Activated naive CD4-positive, alpha-beta T cell treated with anti-CD3 and anti-CD28 coated beads, Interleukin-2, amount 10 ng/mL, durations not matched to agents 7 days and 5 days (primary cell): ENCODE data around the gene MPP1.
"Not testable (repeated sequence)": the region's sequence is repeated elsewhere in the genome, so short reads cannot be mapped to it uniquely, and the experiment has no call there.

Experiments
- CTCF ChIA-PET: fragments of 350-600 bp; sonication (Branson Sonifier 250); formaldehyde crosslinking; loops from one replicate; lab custom pipeline; 2021; ENCODE audit warnings: antibody characterized with exemption; lab: Charles Lee
- DNase-seq: peaks from one replicate; pipeline ENCODE4 v3.0.0-alpha.2; 2020
- H3K27ac Mint-ChIP-seq: one replicate; pipeline ENCODE4 v1.8.0; 2021; ENCODE audit warnings: mild to moderate bottlenecking, moderate library complexity, mixed read lengths
- H3K27me3 Mint-ChIP-seq: one replicate; pipeline ENCODE4 v1.8.0; 2021; ENCODE audit warnings: mild to moderate bottlenecking, mixed read lengths
- H3K36me3 Mint-ChIP-seq: one replicate; pipeline ENCODE4 v1.8.0; 2021; ENCODE audit warnings: mixed read lengths
- H3K4me1 Mint-ChIP-seq: one replicate; pipeline ENCODE4 v1.8.0; 2021; ENCODE audit warnings: mixed read lengths
- H3K4me3 Mint-ChIP-seq: one replicate; pipeline ENCODE4 v1.8.0; 2021; ENCODE audit warnings: mild to moderate bottlenecking, moderate library complexity, mixed read lengths
- H3K9me3 Mint-ChIP-seq: one replicate; pipeline ENCODE4 v1.8.0; 2021; ENCODE audit warnings: mixed read lengths

The MPP1 gene

GRCh38 chrX:154804957-154805695 is at the start of gene MPP1:
TSS of gene MPP1 (minus strand) at chrX:154805485. CDS start at chrX:154805373, 112 bp downstream.
- H3K36me3 Mint-ChIP-seq, result no peaks in the 10 kb centered on the region
- H3K27ac Mint-ChIP-seq, result peak within 1 kb of the TSS; percentile 66
- CTCF ChIA-PET, result interaction anchor here (0.6 to 1.0 kb wide), 2 partner anchors 57 to 750 kb away, joined by 3 to 5 read pairs; no protein-coding TSS in a partner anchor
- peaks cover 9% of the 10 kb centered on the region for H3K27me3 Mint-ChIP-seq
- H3K4me1 Mint-ChIP-seq, result peaks cover 56% of the 10 kb centered on the region
- H3K4me3 Mint-ChIP-seq, result peak within 1 kb of the TSS; percentile 76
- peaks cover 5% of the 10 kb centered on the region for H3K9me3 Mint-ChIP-seq
- DNase-seq, result peak; percentile 80

GRCh38 chrX:154850957-154851611 is 45.8 kb upstream of the MPP1 start:
- no peak overlapping the region for H3K4me3 Mint-ChIP-seq
- H3K4me1 Mint-ChIP-seq, result no peaks in the 10 kb centered on the region

GRCh38 chrX:154840856-154841255 is 35.6 kb upstream of the MPP1 start:
- Mint-ChIP-seq H3K27ac (no peak overlapping the region), H3K9me3 (no peaks in the 10 kb centered on the region), H3K36me3 (no peaks in the 10 kb centered on the region), H3K4me1 (peaks cover 5% of the 10 kb centered on the region), H3K27me3 (no peaks in the 10 kb centered on the region), H3K4me3 (no peak overlapping the region)
- CTCF ChIA-PET, result interaction anchor here (2.0 kb wide), 1 partner anchor 91 kb away, joined by 9 read pairs; the partner anchor contains the start of gene GAB3
- DNase-seq, result no peak

More at GRCh38 chrX:154850957-154851611, 45.8 kb upstream of the MPP1 start:
- no peaks in the 10 kb centered on the region for H3K9me3 Mint-ChIP-seq
- CTCF ChIA-PET, result no interaction called here
- DNase-seq, result no peak
- H3K27ac Mint-ChIP-seq, result no peak overlapping the region
- H3K27me3 Mint-ChIP-seq, result no peaks in the 10 kb centered on the region
- H3K36me3 Mint-ChIP-seq, result no peaks in the 10 kb centered on the region

GRCh38 chrX:154836163-154836562 is 30.9 kb upstream of the MPP1 start:
- H3K27me3 Mint-ChIP-seq, result no peaks in the 10 kb centered on the region
- no peak overlapping the region for H3K27ac Mint-ChIP-seq
- no peaks in the 10 kb centered on the region for H3K36me3 Mint-ChIP-seq
- no peak overlapping the region for H3K4me3 Mint-ChIP-seq
- no peaks in the 10 kb centered on the region for H3K9me3 Mint-ChIP-seq
- peaks cover 5% of the 10 kb centered on the region for H3K4me1 Mint-ChIP-seq
- CTCF ChIA-PET, result no interaction called here
- DNase-seq, result no peak

- H3K9me3 Mint-ChIP-seq, result no peaks in the 10 kb centered on the region
- no peak for DNase-seq
- no peaks in the 10 kb centered on the region for H3K36me3 Mint-ChIP-seq
- H3K27me3 Mint-ChIP-seq, result no peaks in the 10 kb centered on the region
- H3K4me1 Mint-ChIP-seq, result peaks cover 9% of the 10 kb centered on the region
- CTCF ChIA-PET, result interaction anchor here (1.2 kb wide), 1 partner anchor 84 kb away, joined by 3 read pairs; no protein-coding TSS in a partner anchor
- no peak within 1 kb of the TSS for H3K4me3 Mint-ChIP-seq
- H3K27ac Mint-ChIP-seq, result no peak within 1 kb of the TSS
These were observed 29.3 kb upstream of the MPP1 start, which contains the start of gene SMIM9 for GRCh38 chrX:154834562-154834961. TSS of gene SMIM9 (minus strand) at chrX:154834662. CDS start at chrX:154830856, 3,806 bp downstream.

- H3K36me3 Mint-ChIP-seq, result no peaks in the 10 kb centered on the region
- CTCF ChIA-PET, result interaction anchor here (1.2 kb wide), 1 partner anchor 84 kb away, joined by 3 read pairs; no protein-coding TSS in a partner anchor
- H3K27ac Mint-ChIP-seq, result no peak overlapping the region
- H3K4me3 Mint-ChIP-seq, result no peak overlapping the region
- H3K4me1 Mint-ChIP-seq, result peaks cover 15% of the 10 kb centered on the region
- DNase-seq, result no peak
- no peaks in the 10 kb centered on the region for H3K27me3 Mint-ChIP-seq
- H3K9me3 Mint-ChIP-seq, result no peaks in the 10 kb centered on the region
These were observed 28.5 kb upstream of the MPP1 start for GRCh38 chrX:154833746-154834274.

- H3K36me3 Mint-ChIP-seq, result no peaks in the 10 kb centered on the region
- H3K27ac Mint-ChIP-seq, result no peak overlapping the region
- no peak for DNase-seq
These were observed 24.7 kb upstream of the MPP1 start for GRCh38 chrX:154829926-154830442.

GRCh38 chrX:154829134-154829533 is 23.8 kb upstream of the MPP1 start:
- no peak for DNase-seq
- Mint-ChIP-seq H3K27ac (no peak overlapping the region), H3K27me3 (no peaks in the 10 kb centered on the region), H3K4me3 (no peak overlapping the region), H3K9me3 (no peaks in the 10 kb centered on the region), H3K36me3 (no peaks in the 10 kb centered on the region), H3K4me1 (peaks cover 27% of the 10 kb centered on the region)
- CTCF ChIA-PET, result no interaction called here

More at GRCh38 chrX:154829926-154830442, 24.7 kb upstream of the MPP1 start:
- Mint-ChIP-seq H3K4me3 (no peak overlapping the region), H3K4me1 (peaks cover 27% of the 10 kb centered on the region), H3K9me3 (no peaks in the 10 kb centered on the region), H3K27me3 (no peaks in the 10 kb centered on the region)
- CTCF ChIA-PET, result no interaction called here

GRCh38 chrX:154828016-154828408 is 22.7 kb upstream of the MPP1 start:
- DNase-seq, result no peak
- H3K27me3 Mint-ChIP-seq, result no peaks in the 10 kb centered on the region
- CTCF ChIA-PET, result no interaction called here
- H3K4me3 Mint-ChIP-seq, result no peak overlapping the region
- H3K9me3 Mint-ChIP-seq, result no peaks in the 10 kb centered on the region
- no peak overlapping the region for H3K27ac Mint-ChIP-seq
- no peaks in the 10 kb centered on the region for H3K36me3 Mint-ChIP-seq
- peaks cover 27% of the 10 kb centered on the region for H3K4me1 Mint-ChIP-seq

GRCh38 chrX:154827194-154828015 is 22.1 kb upstream of the MPP1 start:
- no peaks in the 10 kb centered on the region for H3K36me3 Mint-ChIP-seq
- DNase-seq, result peak; percentile 23
- peak overlapping the region; percentile 83 for H3K27ac Mint-ChIP-seq
- no peaks in the 10 kb centered on the region for H3K9me3 Mint-ChIP-seq
- H3K4me3 Mint-ChIP-seq, result no peak overlapping the region
- peaks cover 2% of the 10 kb centered on the region for H3K27me3 Mint-ChIP-seq
- CTCF ChIA-PET, result no interaction called here
- peaks cover 27% of the 10 kb centered on the region for H3K4me1 Mint-ChIP-seq

GRCh38 chrX:154825586-154825985 is 20.3 kb upstream of the MPP1 start:
- H3K27ac Mint-ChIP-seq, H3K36me3 Mint-ChIP-seq, H3K27me3 Mint-ChIP-seq, H3K4me3 Mint-ChIP-seq, DNase-seq, CTCF ChIA-PET, H3K9me3 Mint-ChIP-seq: not testable (repeated sequence)
- H3K4me1 Mint-ChIP-seq, result peaks cover 27% of the 10 kb centered on the region

GRCh38 chrX:154824638-154825037 is 19.4 kb upstream of the MPP1 start:
- Mint-ChIP-seq H3K27ac (no peak overlapping the region), H3K27me3 (peaks cover 12% of the 10 kb centered on the region), H3K36me3 (no peaks in the 10 kb centered on the region), H3K9me3 (no peaks in the 10 kb centered on the region), H3K4me1 (peaks cover 23% of the 10 kb centered on the region), H3K4me3 (no peak overlapping the region)
- CTCF ChIA-PET, result no interaction called here
- DNase-seq, result no peak

- CTCF ChIA-PET, result no interaction called here
- Mint-ChIP-seq H3K9me3 (no peaks in the 10 kb centered on the region), H3K27me3 (peaks cover 15% of the 10 kb centered on the region), H3K4me3 (no peak overlapping the region), H3K4me1 (peaks cover 2% of the 10 kb centered on the region), H3K36me3 (no peaks in the 10 kb centered on the region), H3K27ac (no peak overlapping the region)
- DNase-seq, result no peak
These were observed 16.7 kb upstream of the MPP1 start for GRCh38 chrX:154822029-154822428.
